CD4-positive, alpha-beta T cell treated with Interleukin-6 at 100 ng/mL for 8 hours (primary cell): ENCODE measurements around the gene SPACA7.

Source experiments
- DNase-seq: peaks from one replicate; pipeline ENCODE4 v3.0.0-alpha.2; 2020; ENCODE audit warnings: mixed read lengths, low spot score

Gene SPACA7

GRCh38 chr13:112376050-112376681 is at the start of gene SPACA7:
Gene SPACA7 (plus strand): TSS chr13:112376355. CDS start chr13:112376386, 31 bp downstream.
- no peak for DNase-seq

- DNase-seq = no peak
Observed at GRCh38 chr13:112326821-112327370, 49.3 kb upstream of the SPACA7 start.

- no peak for DNase-seq
Observed at GRCh38 chr13:112328936-112329335, 47.2 kb upstream of the SPACA7 start.

- DNase-seq = no peak
Observed at GRCh38 chr13:112329376-112329775, 46.8 kb upstream of the SPACA7 start.

GRCh38 chr13:112330066-112330465 is 46.1 kb upstream of the SPACA7 start:
- no peak for DNase-seq

GRCh38 chr13:112330479-112331381 is 45.4 kb upstream of the SPACA7 start:
- no peak for DNase-seq

- DNase-seq = no peak
Observed at GRCh38 chr13:112331675-112332074, 44.5 kb upstream of the SPACA7 start.

- DNase-seq = no peak
Observed at GRCh38 chr13:112332727-112333126, 43.4 kb upstream of the SPACA7 start.

GRCh38 chr13:112333756-112334543 is 42.2 kb upstream of the SPACA7 start:
- no peak for DNase-seq

- no peak for DNase-seq
Observed at GRCh38 chr13:112335135-112335534, 41.0 kb upstream of the SPACA7 start.

- DNase-seq = no peak
Observed at GRCh38 chr13:112341446-112341845, 34.7 kb upstream of the SPACA7 start.

GRCh38 chr13:112341976-112342735 is 34.0 kb upstream of the SPACA7 start:
- DNase-seq = no peak

GRCh38 chr13:112342841-112343361 is 33.3 kb upstream of the SPACA7 start:
- DNase-seq = no peak

- DNase-seq = no peak
Observed at GRCh38 chr13:112343591-112343990, 32.6 kb upstream of the SPACA7 start.

GRCh38 chr13:112345826-112346172 is 30.4 kb upstream of the SPACA7 start:
- no peak for DNase-seq

GRCh38 chr13:112346173-112346898 is 29.8 kb upstream of the SPACA7 start:
- DNase-seq = no peak

- DNase-seq = no peak
Observed at GRCh38 chr13:112346899-112347229, 29.3 kb upstream of the SPACA7 start.

GRCh38 chr13:112347986-112348385 is 28.2 kb upstream of the SPACA7 start:
- DNase-seq = no peak

GRCh38 chr13:112348642-112349345 is 27.4 kb upstream of the SPACA7 start:
- no peak for DNase-seq

GRCh38 chr13:112349681-112350080 is 26.5 kb upstream of the SPACA7 start:
- DNase-seq = no peak
